Lower leg skin (tissue), 3 donors: ENCODE data around the gene FNDC3B.

ENCODE experiments used
- CTCF ChIP-seq, 3 donors: fragments of 450-650 bp; IDR thresholded peaks; one replicate each; pipeline ENCODE4 v1.5.1; 2016; ENCODE audit warnings: antibody characterized with exemption in 3 of 3, mild to moderate bottlenecking in 3 of 3, moderate library complexity in 2 of 3
- POLR2A ChIP-seq, 2 donors: fragments of 450-650 bp; IDR thresholded peaks; one replicate each; pipeline ENCODE4 v1.6.1; 2016 to 2017; ENCODE audit warnings: antibody characterized with exemption in 2 of 2, mild to moderate bottlenecking in 1 of 2, moderate library complexity in 1 of 2

GRCh38 chr3:172204716-172205115 lies 165.3 kb downstream of the FNDC3B start:
- TF ChIP-seq CTCF (IDR thresholded peaks at IDR 0.05) = no peak
- no peak for TF ChIP-seq POLR2A (IDR thresholded peaks at IDR 0.05)
